ENCODE measurements around the gene TMC8.

The TMC8 gene

GRCh38 chr17:78185981-78186691 lies 55.6 kb downstream of the TMC8 start:
- no peak for FAIRE-seq

- peak; percentile 93 for FAIRE-seq
Observed at GRCh38 chr17:78186692-78187595, 56.4 kb downstream of the TMC8 start, which contains the start of the genes AFMID and TK1. AFMID (plus strand) TSS chr17:78187362; CDS start chr17:78187371, 9 bp downstream. TK1 (minus strand) TSS chr17:78187052; CDS start chr17:78186994, 58 bp downstream.
